GM12864 (cell line): ENCODE results near the gene UBAC2.

Experiments
- DNase-seq: peaks from one replicate; pipeline ENCODE4 v3.0.0-alpha.2; 2011; ENCODE audit warnings: low read depth
- H3K4me3 ChIP-seq: 2 replicates; pipeline ENCODE4 v1.5.1; 2011; ENCODE audit warnings: mild to moderate bottlenecking, low read depth, low read length, control low read depth
- TF ChIP-seq, protein P1 (sequence below): IDR thresholded peaks from 2 replicates; pipeline ENCODE4 v1.5.1; 2011; ENCODE audit warnings: low read depth, mild to moderate bottlenecking, moderate library complexity, low read length, control low read depth, inconsistent platforms; ENCODE audit errors: missing control alignments

Gene UBAC2

GRCh38 chr13:99412856-99413255, 212.2 kb downstream of the UBAC2 start:
- no peak for DNase-seq
- no peak overlapping the region for H3K4me3 ChIP-seq
- TF ChIP-seq, protein P1, sequence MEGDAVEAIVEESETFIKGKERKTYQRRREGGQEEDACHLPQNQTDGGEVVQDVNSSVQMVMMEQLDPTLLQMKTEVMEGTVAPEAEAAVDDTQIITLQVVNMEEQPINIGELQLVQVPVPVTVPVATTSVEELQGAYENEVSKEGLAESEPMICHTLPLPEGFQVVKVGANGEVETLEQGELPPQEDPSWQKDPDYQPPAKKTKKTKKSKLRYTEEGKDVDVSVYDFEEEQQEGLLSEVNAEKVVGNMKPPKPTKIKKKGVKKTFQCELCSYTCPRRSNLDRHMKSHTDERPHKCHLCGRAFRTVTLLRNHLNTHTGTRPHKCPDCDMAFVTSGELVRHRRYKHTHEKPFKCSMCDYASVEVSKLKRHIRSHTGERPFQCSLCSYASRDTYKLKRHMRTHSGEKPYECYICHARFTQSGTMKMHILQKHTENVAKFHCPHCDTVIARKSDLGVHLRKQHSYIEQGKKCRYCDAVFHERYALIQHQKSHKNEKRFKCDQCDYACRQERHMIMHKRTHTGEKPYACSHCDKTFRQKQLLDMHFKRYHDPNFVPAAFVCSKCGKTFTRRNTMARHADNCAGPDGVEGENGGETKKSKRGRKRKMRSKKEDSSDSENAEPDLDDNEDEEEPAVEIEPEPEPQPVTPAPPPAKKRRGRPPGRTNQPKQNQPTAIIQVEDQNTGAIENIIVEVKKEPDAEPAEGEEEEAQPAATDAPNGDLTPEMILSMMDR: no peak

DNA sequence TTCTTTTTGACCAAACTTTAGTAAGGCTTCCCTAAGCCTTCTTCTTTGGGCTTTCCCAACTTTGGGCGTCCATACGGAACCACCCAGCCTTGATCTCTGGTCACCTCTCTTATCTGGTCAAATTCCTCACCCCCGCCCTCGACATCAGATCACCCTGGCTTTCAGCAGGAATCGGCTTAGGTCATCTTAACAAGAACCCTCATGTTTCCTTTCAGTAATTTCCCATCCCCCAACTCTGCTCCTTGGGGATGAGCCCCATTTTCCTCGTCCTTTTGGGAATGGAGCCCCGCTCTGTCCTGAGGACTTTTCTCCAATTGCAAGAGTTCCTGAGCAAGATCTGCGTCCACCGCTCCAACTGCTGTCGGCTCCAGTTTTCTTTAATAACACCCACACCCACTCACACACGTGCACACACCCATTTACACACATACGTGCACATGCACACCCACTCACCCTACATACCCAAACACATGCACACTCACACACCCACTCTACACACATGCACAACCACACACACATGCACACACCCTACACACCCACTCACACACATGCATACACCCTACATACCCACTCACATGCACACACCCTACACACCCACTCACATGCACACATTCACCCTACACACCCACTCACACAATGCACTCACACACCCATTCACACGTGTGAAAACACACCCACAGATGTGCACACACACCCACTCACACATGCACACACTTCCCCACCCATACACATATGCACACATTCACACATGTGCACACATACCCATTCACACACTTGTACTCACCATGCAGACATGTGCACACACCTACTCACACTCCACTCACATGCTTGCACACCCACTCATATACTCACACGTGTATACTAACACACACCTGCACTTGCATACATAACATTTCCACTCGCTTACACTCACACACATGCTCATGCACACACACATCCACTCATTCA, 213.7 kb downstream of the UBAC2 start:
- TF ChIP-seq, protein P1: no peak

GRCh38 chr13:99415014-99415650, 214.5 kb downstream of the UBAC2 start:
- no peak for DNase-seq
- TF ChIP-seq, protein P1: no peak
- H3K4me3 ChIP-seq: no peak overlapping the region

More for the DNA sequence above, 213.7 kb downstream of the UBAC2 start:
- no peak overlapping the region for H3K4me3 ChIP-seq
- no peak for DNase-seq

GRCh38 chr13:99415851-99416331, 215.2 kb downstream of the UBAC2 start:
- H3K4me3 ChIP-seq: no peak overlapping the region
- TF ChIP-seq, protein P1: no peak
- no peak for DNase-seq

DNA sequence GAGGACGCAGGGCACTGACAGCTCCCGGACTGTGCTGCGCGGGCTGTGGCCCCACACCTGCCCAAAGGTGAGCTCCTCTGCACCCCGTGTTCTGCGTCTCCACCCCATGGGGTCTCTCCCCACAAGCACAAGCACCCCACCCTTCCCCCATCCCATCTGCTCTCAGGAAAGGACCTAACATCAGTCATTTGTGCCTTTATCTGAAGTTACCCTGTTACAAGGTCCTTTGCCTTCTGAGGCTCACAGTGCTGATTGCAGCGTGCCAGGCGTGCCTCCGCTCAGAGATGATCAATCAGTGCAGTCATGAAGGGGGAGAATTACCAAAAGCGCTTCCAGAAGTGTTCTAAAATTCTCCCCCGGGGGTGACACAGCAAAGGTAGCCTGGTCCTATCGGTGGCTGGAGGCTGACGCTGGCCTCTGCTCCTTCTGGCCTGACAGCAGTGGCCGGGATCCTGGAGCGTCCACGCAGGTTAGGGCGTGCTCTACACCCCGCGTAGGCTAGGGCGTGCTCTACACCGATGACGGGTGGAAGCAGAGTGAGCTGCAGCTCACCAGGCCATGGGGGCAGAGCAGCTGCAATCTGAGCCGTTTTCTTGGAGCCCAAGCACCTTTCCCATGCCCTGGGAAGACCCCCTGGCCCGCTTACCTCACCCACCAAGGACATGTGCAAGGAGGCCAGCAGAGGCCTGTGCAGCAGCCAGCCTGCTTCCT, 215.9 kb downstream of the UBAC2 start:
- no peak overlapping the region for H3K4me3 ChIP-seq
- TF ChIP-seq, protein P1: no peak
- no peak for DNase-seq

GRCh38 chr13:99417201-99418102, 216.8 kb downstream of the UBAC2 start:
- TF ChIP-seq, protein P1: no peak
- H3K4me3 ChIP-seq: no peak overlapping the region
- DNase-seq: no peak
